Pancreas (tissue), 10 donors: ENCODE measurements around the gene PTGDS. TPM values are rescaled to one million over a fixed set of nuclear protein-coding genes. Genes with fewer than 3 reads are reported as not detected.

Experiments used
- ATAC-seq, 4 donors: fragments of 200-7000 bp; cut with Tn5 transposase; one replicate each; pipeline versions ENCODE4 v1.8.0 to v1.9.1; 2020; ENCODE audit warnings: mild to moderate bottlenecking in 4 of 4, moderate library complexity in 4 of 4
- DNase-seq, 6 donors: peaks; one replicate each; pipeline ENCODE4 v3.0.0-alpha.2; 2020
- FAIRE-seq: peaks from 2 replicates; lab custom pipeline; 2012; peaks lifted over from hg19 to GRCh38; lab: Jason Lieb, UNC
- H3K27ac ChIP-seq, 4 donors: fragments of 200-600 bp; sonication (generic); 1 replicate in 3 of 4; 2 replicates in 1 of 4; pipeline versions ENCODE4 v1.5.0 to v1.8.0; 2020
- H3K27me3 ChIP-seq, 4 donors: fragments of 200-600 bp; one replicate each; pipeline ENCODE4 v1.8.0; 2021
- H3K36me3 ChIP-seq, 3 donors: fragments of 200-600 bp; sonication (generic) in 1 of 3; one replicate each; pipeline versions ENCODE4 v1.5.0 to v1.8.0; 2020 to 2021
- H3K4me1 ChIP-seq, 3 donors: fragments of 200-600 bp; one replicate each; pipeline ENCODE4 v1.8.0; 2021
- H3K4me3 ChIP-seq, 4 donors: fragments of 200-600 bp; sonication (generic) in 2 of 4; one replicate each; pipeline versions ENCODE4 v1.5.0 to v1.8.0; 2020 to 2021
- H3K9me3 ChIP-seq, 4 donors: fragments of 200-600 bp; one replicate each; pipeline ENCODE4 v1.8.0; 2021
- CTCF ChIP-seq, 4 donors: fragments of 200-600 bp; sonication (generic) in 3 of 4; IDR thresholded peaks; one replicate each; pipeline versions ENCODE4 v1.5.0 to v1.8.0; 2021; ENCODE audit warnings: antibody characterized with exemption in 4 of 4
- WGBS, 2 donors: extraction: QIAGEN DNeasy Blood & Tissue Kit; methylation state at CpG; one replicate each; pipeline ENCODE4 v1.1.7; 2013; 5-methylcytosine and 5-hydroxymethylcytosine counted together
- intact Hi-C, 3 donors: fragments of 100-400 bp; cut with DNase I; formaldehyde crosslinking; loops; one replicate each; pipeline versions ENCODE4 v1.11.1 to v1.14.2; 2022
- polyA plus RNA-seq, 2 donors: library from polyadenylated mRNA; stranded (reverse); fragments of 200-250 nt; gene quantifications; one replicate each; pipeline ENCODE4 v1.2.3, GENCODE V29; 2013
- total RNA-seq, 6 donors: library from RNA; stranded (reverse); fragmentation: NEBNext Ultra II Directional in 4 of 6; extraction: Animal tissue kit (Norgen Biotek cat#: 25700) in 4 of 6; gene quantifications; one replicate each; pipeline versions ENCODE4 v1.2.1 to v1.2.4, GENCODE V29; 2021 to 2023
- donor health status: healthy with polysubstance abuse.
- donor health status: DM: no; HTN: no; CAD: no; lungs with moderate emphysema.
- donor health status: DM: no; HTN: no; CAD: no.
- donor health status: control.
- donor health status: control.
- donor health status: Bipolar disorder and iron deficiency.
- donor health status: DM: yes; HTN: yes; CAD: no.
- donor health status: DM: no; HTN: no; CAD: no.
- donor health status: DM: no; HTN: no; CAD: no.
- donor health status: DM: yes; HTN: yes; CAD: no.

Gene PTGDS
- total and polyA plus RNA-seq, 8 donors: 5.7 to 49.1 (median 36.9) TPM

- H3K27me3 ChIP-seq: no peaks in the 10 kb centered on the region
- no peak for TF ChIP-seq CTCF (IDR thresholded peaks at IDR 0.05)
- no peak overlapping the region for H3K27ac ChIP-seq
- no peaks in the 10 kb centered on the region for H3K4me1 ChIP-seq
- intact Hi-C loops: no loop called here
- DNase-seq (no peak), FAIRE-seq (no peak), ATAC-seq (no peak)
- H3K36me3 ChIP-seq: no peaks in the 10 kb centered on the region
- H3K4me3 ChIP-seq: no peak overlapping the region
- H3K9me3 ChIP-seq: no peaks in the 10 kb centered on the region
- WGBS, 2 donors: 73 to 75% methylated on average over 9 to 11 of the region's 11 CpGs
These were observed 5.0 kb upstream of the PTGDS start for GRCh38 chr9:136972335-136972734.

GRCh38 chr9:136972743-136973142 lies 4.6 kb upstream of the PTGDS start:
- no peaks in the 10 kb centered on the region for H3K27me3 ChIP-seq
- H3K9me3 ChIP-seq: no peaks in the 10 kb centered on the region
- 49 to 50% methylated on average over 13 of the region's 13 CpGs for WGBS, 2 donors
- no peak for FAIRE-seq
- no peak for TF ChIP-seq CTCF (IDR thresholded peaks at IDR 0.05)
- H3K27ac ChIP-seq: no peak overlapping the region
- ATAC-seq: no peak
- intact Hi-C loops: no loop called here
- H3K36me3 ChIP-seq: no peaks in the 10 kb centered on the region
- DNase-seq: no peak
- no peaks in the 10 kb centered on the region for H3K4me1 ChIP-seq
- H3K4me3 ChIP-seq: no peak overlapping the region

- no peaks in the 10 kb centered on the region for H3K4me1 ChIP-seq
- intact Hi-C loops: no loop called here
- no peaks in the 10 kb centered on the region for H3K27me3 ChIP-seq
- no peak overlapping the region for H3K4me3 ChIP-seq
- no peak for DNase-seq
- no peaks in the 10 kb centered on the region for H3K36me3 ChIP-seq
- H3K27ac ChIP-seq: no peak overlapping the region
- WGBS, 2 donors: 84 to 86% methylated on average over 29 of the region's 29 CpGs
- no peaks in the 10 kb centered on the region for H3K9me3 ChIP-seq
- FAIRE-seq: no peak
- ATAC-seq: no peak
- TF ChIP-seq CTCF (IDR thresholded peaks at IDR 0.05): no peak
These were observed 3.4 kb upstream of the PTGDS start for GRCh38 chr9:136973618-136974617.

- no peak for DNase-seq
- ATAC-seq: no peak
- no peak for TF ChIP-seq CTCF (IDR thresholded peaks at IDR 0.05)
- FAIRE-seq: no peak
- no peaks in the 10 kb centered on the region for H3K9me3 ChIP-seq
- no peak overlapping the region for H3K4me3 ChIP-seq
- no peak overlapping the region for H3K27ac ChIP-seq
- 71 to 85% methylated on average over 15 of the region's 15 CpGs for WGBS, 2 donors
- no peaks in the 10 kb centered on the region for H3K4me1 ChIP-seq
- H3K36me3 ChIP-seq: no peaks in the 10 kb centered on the region
- intact Hi-C loops: no loop called here
- no peaks in the 10 kb centered on the region for H3K27me3 ChIP-seq
These were observed 2.3 kb upstream of the PTGDS start for GRCh38 chr9:136974817-136975535.
